Left forelimb (tissue), 1 donor: ENCODE data around the gene ZGPAT.
"Not testable (repeated sequence)": the region's sequence is repeated elsewhere in the genome, so short reads cannot be mapped to it uniquely, and the experiment has no call there.

Experiments
- DNase-seq: peaks from one replicate; pipeline ENCODE4 v3.0.0-alpha.2; 2018; ENCODE audit warnings: low spot score

Gene ZGPAT

GRCh38 chr20:63765082-63765873 lies 57.4 kb downstream of the ZGPAT start:
- no peak for DNase-seq

DNA sequence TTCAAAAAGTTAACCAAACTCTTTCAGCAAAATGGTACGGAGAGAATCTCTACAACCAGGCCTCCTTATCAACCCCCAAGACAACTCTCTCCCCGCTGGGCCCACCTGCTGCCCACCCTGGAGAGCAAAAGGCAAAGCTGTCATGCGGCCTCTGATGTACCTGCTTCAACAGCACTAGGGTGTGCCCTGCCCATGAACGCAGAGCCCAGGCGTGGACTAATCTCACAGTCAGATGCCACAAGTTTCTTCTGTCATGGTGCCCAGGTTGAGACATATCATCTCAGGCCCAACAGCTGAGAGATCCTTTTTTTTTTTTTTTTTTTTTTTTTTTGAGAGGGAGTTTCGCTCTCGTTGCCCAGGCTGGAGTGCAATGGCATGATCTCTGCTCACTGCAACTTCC lies 58.1 kb downstream of the ZGPAT start:
- no peak for DNase-seq

- no peak for DNase-seq
Measured at GRCh38 chr20:63766695-63767426, 59.0 kb downstream of the ZGPAT start.

GRCh38 chr20:63767456-63767855 lies 59.6 kb downstream of the ZGPAT start:
- no peak for DNase-seq

DNA sequence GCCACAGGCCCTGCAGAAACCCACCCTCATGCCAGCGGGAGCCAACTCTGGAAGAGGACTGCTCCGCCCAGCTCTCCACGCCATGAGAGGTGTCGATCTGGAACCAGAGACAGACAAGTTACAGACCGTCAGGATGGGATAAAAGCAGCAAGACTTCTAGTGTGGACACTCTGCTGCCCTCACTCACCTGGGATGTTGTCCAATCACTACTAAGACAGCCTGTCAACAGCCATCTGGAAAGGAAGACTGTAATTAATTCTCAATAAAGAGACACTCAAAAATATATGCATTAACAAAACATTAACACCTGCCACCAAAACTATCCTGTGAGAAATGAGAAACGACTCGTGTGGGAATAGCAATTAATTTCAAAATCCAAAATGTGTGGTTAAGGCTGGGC lies 60.0 kb downstream of the ZGPAT start:
- DNase-seq: no peak

DNA sequence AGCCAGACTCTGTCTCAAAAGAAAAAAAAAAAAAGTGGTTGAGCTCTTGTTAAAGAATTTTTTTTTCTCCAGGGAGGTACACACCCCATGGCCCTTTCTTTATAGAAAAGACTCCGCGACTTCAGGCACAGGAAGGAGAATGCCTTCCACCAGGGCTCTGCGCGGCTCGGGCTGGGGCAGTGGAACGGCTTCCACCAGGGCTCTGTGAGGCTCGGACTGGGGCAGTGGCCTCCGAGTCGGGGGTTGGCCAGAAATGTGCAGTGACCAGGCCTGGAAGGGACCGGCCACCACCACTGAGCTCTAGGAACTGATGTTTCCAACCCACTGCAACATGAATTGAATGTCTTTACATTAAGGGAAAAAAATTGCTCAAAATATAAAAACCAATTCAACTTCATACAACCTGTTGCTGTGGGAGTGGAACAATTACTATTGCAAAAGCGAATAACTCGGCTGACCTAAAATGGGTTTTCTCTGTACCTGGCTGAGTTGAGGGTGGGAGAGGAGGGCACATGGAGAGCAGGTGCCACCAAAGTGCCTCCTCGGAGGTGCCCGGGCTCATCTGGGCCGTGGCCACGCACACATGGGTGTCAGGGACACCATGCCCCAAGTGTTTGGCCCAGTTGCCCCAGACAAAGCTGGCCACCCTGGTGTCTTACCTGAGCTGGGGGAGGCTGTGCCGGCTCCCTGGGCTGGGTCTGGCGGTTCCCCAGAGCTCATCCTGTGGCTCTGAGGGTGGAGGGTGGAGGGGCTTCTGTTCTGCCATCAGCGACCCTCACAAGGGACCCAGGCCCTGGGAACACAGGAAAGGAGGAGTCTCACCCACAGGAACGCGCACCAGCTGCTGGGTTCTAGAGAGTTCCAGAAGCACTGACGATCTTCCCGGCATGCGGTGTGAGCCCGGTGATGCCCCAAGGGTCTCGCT lies 61.0 kb downstream of the ZGPAT start:
- DNase-seq: no peak

DNA sequence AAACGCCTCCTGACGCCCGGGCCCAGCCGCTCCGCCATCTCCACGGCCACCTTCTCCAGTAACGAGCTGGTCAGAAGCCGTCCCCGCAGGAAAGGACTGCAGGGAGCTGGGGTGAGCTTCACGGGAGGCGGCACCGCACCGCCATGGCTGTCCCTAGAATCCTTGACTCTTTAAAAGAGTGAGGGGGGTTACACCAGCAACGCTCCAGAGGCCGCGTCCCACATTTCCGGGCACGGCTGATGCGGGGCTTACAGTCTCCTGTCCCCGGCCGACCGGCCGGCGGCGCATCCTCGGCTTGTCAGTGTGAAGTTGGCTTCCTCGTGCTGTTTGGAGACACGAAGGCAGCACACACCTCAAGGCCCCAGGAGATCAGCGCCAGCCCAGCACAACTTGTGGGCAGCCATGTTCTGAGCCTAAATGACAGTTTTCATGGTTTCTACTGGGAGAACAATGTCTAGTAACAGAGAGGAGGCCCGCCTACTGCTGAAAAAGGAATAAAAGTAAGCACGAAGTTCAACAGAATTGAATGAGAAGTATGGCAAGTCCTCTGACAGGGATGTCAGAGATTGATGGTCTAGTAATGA lies 62.1 kb downstream of the ZGPAT start:
- DNase-seq: no peak

DNA sequence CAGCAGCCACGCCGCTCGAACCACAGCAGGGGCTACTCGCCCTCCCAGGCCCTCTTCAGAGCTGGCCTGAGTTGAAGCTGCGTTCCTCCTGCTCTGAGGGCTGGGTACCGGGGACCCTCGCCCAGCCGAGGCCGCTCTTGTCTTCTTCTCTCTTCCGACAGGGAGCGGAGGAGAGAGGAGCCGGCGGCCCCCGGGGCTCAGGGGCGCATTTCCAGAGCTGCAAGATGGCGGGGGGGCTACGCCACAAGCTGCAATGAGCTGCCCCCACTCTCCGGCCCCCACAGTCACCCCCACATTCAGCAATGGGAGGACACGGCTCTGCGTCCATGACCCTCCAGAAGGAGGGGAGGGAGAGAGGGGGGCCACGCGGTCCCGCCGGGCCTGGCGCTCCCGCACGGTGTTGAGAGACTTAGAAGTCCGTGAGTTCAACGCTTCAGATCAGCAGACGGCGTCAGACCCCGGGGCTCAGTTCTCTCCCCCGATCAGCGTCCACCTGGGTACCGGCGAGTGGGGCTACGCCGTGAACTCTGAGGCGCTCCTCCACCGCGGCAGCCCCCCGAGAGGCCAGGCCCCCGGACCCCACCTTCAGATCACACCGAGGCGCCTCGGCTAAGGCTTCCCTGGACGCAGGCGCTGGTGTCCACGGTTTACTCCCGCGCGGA lies 63.3 kb downstream of the ZGPAT start:
- DNase-seq: no peak

DNA sequence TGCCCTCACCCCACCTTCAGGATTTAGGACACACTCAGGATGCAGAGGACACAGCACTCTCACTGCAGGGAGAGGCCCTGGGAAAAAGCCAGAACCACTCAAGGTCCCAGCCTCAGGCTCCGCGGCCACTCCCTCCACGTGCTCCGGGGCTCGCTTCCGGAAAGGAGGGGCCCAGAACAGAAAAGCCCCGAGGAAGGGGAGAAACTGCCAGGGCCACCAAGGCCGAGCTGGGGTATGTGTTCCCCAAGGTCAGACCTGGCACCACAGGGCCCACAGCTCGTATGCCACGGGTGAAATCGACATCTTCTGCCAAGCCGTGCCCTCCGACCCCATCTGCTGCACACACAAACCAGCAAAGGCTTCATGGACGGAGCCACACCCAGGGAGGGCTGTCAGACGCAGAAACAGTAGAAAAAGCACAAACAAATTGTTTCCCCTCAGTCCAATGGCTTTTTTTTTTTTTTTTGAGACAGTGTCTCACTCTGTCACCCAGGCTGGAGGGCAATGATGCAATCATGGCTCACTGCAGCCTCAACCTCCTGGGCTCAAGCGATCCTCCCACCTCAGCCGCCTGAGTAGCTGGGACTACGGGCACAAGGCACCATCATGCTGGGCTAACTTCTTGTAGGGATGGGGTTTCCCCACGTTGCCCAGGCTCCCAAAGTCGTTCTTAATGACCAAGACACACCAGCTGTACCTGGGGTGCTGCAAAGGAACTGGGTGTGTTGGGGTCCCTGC lies 65.1 kb downstream of the ZGPAT start:
- no peak for DNase-seq

GRCh38 chr20:63773571-63774241 lies 65.9 kb downstream of the ZGPAT start:
- no peak for DNase-seq

GRCh38 chr20:63774306-63774705 lies 66.5 kb downstream of the ZGPAT start:
- DNase-seq: no peak

DNA sequence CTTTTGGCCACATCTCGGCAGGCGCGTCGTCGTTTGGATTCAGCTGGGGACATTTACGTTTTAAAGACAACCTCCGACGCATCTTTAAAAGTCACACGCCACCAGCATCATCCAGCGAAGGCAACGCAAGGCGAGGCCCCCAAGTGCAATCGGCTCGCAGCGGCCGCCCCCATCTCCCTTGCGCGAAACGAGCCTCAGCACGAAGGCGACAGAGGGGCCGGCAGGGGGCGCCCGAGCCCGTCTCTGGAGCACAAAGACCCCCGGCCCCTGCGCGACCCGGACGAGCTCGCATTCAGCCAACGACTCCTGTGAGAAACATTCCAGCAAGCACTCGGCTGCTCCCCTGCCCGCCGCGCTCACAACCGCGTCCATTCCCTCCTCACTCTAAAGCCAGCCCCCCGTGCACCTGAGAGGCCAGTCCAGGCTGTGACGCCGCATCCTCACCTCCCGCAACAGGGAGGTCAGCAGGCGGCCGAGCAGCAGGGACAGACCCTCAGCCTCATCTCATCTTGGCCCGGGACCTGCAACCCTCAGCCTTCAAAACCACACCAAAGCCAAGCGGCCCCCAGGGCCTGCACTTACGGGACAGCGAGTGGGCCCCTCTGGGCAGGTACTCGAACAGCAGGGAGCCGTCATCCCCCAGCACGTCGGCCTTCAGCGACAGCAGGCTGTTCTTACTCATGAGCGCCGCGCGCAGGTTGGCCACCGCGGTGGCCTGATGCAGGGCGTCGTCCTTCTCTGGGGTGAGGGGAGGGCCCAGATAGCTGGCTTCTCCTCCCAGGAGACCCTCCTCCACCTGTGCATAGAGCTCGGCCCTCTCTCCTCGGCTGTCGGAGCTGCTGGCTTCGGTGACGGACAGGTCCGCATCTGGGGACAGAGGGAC lies 67.5 kb downstream of the ZGPAT start:
- peak; percentile 86 for DNase-seq

GRCh38 chr20:63776875-63777274 lies 69.0 kb downstream of the ZGPAT start:
- not testable (repeated sequence) for DNase-seq

- no peak for DNase-seq
Measured at GRCh38 chr20:63777614-63778013, 69.8 kb downstream of the ZGPAT start.

- DNase-seq: no peak
Measured at GRCh38 chr20:63778034-63778752, 70.4 kb downstream of the ZGPAT start.

- no peak for DNase-seq
Measured at GRCh38 chr20:63778857-63779256, 71.0 kb downstream of the ZGPAT start.

GRCh38 chr20:63781181-63781580 lies 73.3 kb downstream of the ZGPAT start:
- DNase-seq: no peak

DNA sequence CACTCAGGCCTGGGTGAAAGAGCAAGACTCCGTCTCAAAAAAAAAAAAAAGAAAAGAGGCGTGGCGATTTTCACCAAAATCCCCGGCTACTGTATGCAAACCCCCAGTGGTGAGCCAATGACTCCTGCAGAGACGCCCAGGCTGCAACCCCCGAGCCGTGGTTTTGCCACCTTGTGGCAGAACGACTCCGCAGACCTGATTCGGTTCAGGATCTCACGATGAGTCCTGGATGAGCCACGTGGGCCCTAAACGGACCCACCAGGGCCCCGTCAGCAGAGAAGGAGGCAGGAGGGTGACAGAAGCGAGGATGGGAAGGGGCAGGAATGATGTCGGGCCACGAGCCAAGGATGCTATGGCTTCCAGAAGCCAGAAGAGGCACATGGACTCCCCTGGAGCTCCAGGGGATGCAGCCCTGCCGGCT lies 74.2 kb downstream of the ZGPAT start:
- DNase-seq: no peak
